HG02623 (cell line): ENCODE results near the gene CFAP54.
"Not testable (repeated sequence)": the region's sequence is repeated elsewhere in the genome, so short reads cannot be mapped to it uniquely, and the experiment has no call there.

Source experiments
- ATAC-seq: cut with Tn5 transposase; IDR thresholded peaks from one replicate; pipeline ENCODE4 v1.9.1; 2021; ENCODE audit warnings: moderate library complexity; ENCODE audit not compliant: unreplicated experiment

The CFAP54 gene

GRCh38 chr12:96489392-96490056 is at the start of gene CFAP54:
TSS of gene CFAP54 (plus strand) at chr12:96489577. CDS start at chr12:96489610, 33 bp downstream.
- ATAC-seq = peak; percentile 95

GRCh38 chr12:96441816-96442215 is 47.6 kb upstream of the CFAP54 start:
- ATAC-seq = no peak

GRCh38 chr12:96442906-96443305 is 46.5 kb upstream of the CFAP54 start:
- ATAC-seq = no peak

GRCh38 chr12:96444399-96444798 is 45.0 kb upstream of the CFAP54 start:
- ATAC-seq = no peak

GRCh38 chr12:96445691-96446583 is 43.4 kb upstream of the CFAP54 start:
- peak; percentile 63 for ATAC-seq

- ATAC-seq = no peak
Observed at GRCh38 chr12:96447256-96447655, 42.1 kb upstream of the CFAP54 start.

GRCh38 chr12:96448300-96448699 is 41.1 kb upstream of the CFAP54 start:
- no peak for ATAC-seq

GRCh38 chr12:96452261-96452922 is 37.0 kb upstream of the CFAP54 start:
- ATAC-seq = no peak

GRCh38 chr12:96454396-96454795 is 35.0 kb upstream of the CFAP54 start:
- ATAC-seq = no peak

- peak; percentile 83 for ATAC-seq
Observed at GRCh38 chr12:96456265-96456974, 33.0 kb upstream of the CFAP54 start.

GRCh38 chr12:96457191-96457930 is 32.0 kb upstream of the CFAP54 start:
- ATAC-seq = no peak

- not testable (repeated sequence) for ATAC-seq
Observed at GRCh38 chr12:96459281-96459680, 30.1 kb upstream of the CFAP54 start.

GRCh38 chr12:96462571-96463280 is 26.7 kb upstream of the CFAP54 start:
- ATAC-seq = no peak

GRCh38 chr12:96465896-96466295 is 23.5 kb upstream of the CFAP54 start:
- no peak for ATAC-seq

- ATAC-seq = no peak
Observed at GRCh38 chr12:96466939-96467751, 22.2 kb upstream of the CFAP54 start.

GRCh38 chr12:96471368-96472050 is 17.9 kb upstream of the CFAP54 start:
- no peak for ATAC-seq

GRCh38 chr12:96472384-96472783 is 17.0 kb upstream of the CFAP54 start:
- no peak for ATAC-seq

GRCh38 chr12:96473394-96474093 is 15.8 kb upstream of the CFAP54 start:
- no peak for ATAC-seq
